HPDE6-E6E7 (cell line): ENCODE measurements around the gene FIBCD1.

Source experiments
- DNase-seq: peaks from one replicate; pipeline ENCODE4 v3.0.0; 2011; ENCODE audit warnings: missing footprints; ENCODE audit errors: extremely low spot score

FIBCD1 gene

DNA sequence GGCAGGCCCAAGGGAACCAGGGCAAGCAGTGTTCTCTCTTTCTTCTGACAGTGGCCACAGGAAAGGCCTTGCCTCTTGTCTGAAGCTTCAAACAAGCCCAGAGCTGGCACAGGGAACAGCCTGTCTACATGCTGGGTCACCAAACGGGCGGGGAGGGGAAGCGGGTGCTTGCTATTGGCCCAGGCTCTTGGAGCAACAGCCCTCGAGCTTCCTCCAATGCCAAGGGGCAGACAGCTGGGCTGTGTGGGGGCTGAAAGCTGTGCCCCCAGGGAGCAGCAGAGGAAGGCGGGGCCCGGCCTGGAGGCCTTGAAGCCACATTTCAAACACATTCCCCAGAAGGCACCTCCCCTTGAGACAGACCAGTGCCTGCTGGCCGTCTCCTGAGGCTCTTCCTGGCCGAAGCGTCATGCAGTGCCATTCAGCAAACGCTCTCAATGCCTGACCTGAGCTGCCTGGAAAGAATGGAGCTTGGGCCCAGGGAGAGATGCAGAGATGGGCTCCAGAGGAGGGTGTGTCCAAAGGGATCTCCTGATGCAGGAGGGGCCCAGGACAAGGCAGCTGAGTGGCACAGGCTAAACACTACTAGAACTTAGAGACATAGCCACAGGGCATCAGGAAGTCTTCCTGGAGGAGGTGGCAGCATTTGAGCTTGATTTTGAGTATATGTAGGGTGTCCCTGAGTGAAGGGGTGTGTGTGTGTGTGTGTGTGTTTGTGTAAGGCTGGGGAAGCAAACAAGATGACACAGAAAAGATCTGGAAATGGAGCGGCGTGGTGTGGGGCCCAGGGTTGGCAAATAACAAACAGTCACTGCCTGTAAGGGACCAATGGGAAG is 2.5 kb downstream of the FIBCD1 start:
- peak; percentile 41 for DNase-seq

DNA sequence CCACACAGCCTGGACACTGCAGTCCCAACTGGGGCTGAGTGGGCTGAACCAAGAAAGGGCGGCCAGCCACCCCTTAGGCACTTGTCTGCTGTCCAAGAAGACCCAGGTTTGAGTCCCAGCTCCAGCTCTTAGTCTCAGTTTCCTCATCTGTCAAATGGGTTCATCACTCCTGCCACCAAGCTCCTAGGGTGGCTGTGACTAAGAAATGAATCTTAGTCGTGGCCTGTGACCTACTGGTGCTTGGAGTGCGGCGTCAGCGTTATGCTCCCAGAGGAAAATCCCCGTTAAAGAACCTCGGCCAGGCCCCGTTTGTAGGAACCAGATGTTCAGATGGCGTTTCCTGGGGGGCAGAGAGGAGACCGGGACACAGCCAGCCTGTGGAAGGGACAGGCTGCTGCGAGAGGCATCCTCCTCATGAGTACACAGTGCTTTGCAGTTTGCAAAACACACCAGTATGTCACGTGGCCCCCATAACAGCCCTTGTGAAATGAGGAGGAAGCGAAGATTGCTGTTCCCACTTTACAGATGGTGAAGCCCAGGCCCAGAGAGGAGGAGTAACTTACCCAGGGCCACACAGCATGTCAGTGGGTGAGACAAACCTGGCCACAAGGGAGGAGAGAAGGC is 3.3 kb downstream of the FIBCD1 start:
- no peak for DNase-seq

DNA sequence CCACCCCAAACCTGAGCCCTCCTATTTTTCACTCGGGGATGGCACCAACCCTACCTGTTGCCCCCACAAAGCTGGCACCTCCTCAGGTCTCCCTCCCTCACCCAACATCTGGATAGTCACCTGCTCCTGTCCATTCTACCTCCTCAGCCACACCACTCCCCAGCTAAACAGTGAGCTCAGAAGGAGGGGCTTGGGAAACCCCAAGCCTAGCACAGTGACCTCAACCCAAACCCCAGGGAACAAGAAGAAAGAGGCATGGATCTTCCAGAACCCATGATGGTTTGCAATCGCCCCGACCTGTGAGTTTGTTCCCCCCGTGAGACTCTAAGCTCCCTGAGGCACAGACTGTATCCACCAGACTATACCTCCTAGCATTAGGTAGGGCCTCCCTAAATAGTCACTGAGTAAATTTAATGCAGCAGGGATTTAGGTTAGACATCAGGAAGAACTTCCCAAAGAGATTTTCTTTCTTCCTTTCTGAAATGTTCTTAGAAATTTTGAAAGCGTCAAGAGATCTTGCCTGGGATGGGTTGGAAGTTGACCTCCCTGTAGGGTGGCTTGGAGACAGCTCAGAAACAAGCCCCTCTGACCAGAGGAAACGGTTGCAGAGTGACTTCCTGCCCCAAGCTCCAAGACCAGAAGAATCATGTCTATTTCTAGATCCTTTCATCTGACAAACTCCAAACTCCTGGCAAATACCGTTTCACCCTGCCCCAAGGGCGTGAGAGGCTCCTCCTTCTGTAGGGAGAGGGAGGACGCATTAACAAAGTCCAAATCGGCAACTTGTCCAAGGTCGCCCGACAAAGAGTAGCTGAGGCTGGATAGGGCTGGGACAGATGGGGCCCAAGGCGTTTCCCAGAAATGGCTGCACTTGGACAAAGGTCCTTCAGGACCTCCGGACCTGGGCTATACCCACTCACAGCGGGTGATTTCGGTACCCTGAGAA is 4.1 kb downstream of the FIBCD1 start:
- DNase-seq = no peak

DNA sequence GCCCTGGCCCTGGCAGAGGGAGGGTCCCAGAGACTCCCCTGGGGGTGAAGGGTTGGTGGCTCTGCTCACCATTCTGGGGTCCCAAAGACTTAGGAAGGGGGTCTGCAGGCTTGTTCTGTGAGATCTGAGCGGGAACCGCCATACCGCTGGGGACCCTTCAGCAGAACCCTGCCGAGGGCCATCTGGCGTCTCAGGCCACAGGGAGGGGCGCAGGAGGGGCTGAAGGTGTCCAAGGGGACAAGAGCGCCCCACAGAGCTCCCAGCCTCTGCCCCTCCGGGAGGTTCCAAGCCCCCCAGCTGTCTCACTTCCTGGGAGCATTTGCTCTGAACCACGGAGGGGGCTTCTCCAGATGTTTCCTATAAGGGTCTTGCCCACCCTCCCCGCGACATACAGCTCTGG is 4.8 kb downstream of the FIBCD1 start:
- no peak for DNase-seq

DNA sequence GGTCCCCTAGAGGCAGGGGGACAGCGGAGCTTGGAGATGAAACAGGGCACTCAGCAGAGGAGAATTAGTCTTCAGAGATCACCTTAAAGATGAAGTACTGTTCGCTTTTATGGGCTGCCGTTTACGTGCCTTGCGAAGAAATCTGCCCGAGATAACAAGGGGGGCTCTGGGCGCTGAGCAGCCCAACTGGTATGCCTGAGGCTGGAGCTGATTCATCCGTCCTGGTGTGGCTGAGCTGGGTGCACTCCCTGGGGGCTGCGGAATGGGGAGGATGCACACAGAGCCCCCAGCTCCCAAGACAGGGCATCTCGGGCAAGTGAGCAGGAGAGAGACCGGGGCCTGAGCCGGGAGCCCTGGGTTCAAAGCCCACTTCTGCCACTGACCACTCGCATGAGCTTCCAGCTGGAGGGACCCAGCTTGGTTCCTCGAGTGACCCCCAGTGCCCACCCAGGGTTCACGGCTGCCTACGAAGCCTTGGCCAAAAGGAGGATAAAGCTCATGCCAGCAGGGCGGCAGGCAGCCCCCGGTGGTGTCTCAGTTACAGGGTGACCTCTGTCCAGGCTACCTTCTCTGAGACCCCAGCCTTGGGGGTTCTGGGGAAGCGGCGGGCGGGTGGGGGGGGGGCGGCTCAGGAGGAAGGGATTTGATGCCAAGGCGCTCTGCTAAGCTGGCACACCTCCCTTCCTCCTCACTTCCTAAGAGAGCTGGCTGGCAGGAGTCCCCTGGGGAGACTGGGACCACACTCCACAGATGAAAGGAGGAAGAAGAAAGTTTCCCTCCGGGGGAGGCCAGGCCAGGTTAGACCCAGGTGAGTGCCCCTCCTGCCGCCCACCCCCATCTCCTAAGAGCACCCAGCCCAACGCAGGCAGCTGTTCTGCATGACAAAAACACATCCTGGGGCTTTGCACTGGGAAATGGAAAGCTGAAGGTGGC is 5.7 kb downstream of the FIBCD1 start:
- peak; percentile 50 for DNase-seq

DNA sequence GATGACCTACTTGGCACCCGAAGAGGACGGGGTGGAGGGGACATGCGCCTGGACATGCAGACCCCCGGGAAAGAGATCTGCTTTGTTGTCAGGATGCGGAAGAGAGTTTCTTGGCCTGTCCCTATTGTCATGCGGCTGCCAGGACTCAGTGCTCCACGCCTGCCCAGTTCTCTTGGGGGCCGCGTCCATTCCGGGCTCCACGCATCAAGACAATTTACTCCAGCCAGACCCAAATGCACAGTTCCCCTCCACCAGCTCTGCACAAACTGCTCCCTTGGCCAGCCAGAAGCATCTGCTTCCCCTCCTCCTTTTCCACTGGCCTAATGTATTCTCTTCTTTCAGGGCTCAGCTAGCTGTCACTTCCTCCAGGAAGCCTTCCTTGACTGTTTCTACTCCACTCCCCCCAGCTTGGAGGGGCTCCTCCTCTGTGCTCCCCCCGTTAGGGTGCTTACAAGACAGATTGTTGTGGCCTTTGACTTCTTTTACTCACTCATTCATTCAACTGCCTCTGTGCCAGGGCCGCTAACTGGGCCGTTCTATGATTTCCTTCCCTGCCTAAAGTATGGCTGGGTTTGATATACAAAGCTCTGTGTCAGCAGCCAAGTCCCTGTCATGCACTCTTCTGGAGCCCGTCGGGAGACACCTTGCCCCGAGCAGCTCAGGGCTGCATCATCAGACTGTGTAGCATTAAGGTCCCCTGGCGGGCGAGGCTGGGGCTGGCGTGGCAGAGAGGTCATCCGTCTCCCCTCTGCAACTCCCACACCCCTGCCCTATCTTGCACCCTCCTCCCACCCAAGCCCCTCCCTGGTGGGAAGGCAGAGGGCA is 6.6 kb downstream of the FIBCD1 start:
- no peak for DNase-seq

DNA sequence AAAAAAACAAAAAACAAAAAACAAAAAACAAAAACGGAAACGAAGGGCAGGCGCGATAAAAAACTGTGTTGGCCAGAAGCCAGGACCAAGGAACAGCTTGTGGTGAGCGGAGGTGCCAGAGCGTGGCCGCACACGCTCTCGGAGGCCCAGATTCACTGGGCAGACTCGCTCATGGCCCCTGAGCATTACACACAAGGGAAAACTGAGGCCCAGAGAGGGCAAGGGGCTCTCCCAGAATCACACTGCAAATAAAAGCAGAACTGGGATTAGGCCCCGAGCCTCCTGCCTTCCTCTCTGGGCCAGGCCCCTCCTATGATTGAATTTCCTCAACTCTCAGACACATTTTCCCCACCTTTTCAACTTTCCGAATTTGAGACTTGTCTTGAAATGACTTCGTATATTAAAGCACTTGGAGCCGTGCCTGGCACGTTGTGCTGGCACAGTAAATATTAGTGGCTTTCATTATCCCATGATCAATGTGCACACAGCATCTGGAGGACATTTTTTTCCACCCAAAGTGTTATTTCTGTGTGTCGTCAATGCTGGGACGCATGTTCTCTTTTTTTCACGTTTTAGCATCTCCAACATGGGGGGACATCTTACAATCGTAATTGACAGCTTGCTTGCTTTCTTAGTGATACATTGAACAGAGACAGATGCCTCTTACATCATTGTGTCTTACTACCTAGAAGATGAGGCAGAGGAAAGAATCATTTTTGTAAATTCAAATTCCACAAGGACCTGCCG is 7.4 kb downstream of the FIBCD1 start:
- DNase-seq = no peak

DNA sequence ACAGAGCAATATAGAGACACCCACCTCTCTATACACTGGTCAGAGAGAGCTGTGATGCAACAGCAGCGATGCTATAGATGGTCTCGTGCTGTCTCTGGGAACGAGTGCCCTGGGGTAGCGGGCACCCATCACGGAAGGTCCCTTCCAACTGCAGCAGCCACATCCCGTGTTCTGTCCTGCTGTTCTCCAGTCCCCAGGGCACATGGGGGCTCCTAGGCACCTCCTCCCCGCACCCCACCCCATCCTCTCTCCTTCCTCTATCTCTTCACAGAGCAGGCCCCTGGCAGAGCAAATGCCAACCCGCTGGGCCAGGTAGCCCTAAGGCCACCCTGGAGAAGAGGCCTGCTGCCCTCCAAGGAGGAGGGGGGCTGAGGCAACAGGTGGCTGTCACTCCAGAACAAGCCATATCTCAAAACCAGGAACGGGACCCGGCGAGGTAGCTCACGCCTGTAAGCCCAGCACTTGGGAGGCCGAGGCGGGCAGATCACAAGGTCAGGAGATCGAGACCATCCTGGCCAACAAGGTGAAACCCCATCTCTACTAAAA is 8.2 kb downstream of the FIBCD1 start:
- DNase-seq = no peak

DNA sequence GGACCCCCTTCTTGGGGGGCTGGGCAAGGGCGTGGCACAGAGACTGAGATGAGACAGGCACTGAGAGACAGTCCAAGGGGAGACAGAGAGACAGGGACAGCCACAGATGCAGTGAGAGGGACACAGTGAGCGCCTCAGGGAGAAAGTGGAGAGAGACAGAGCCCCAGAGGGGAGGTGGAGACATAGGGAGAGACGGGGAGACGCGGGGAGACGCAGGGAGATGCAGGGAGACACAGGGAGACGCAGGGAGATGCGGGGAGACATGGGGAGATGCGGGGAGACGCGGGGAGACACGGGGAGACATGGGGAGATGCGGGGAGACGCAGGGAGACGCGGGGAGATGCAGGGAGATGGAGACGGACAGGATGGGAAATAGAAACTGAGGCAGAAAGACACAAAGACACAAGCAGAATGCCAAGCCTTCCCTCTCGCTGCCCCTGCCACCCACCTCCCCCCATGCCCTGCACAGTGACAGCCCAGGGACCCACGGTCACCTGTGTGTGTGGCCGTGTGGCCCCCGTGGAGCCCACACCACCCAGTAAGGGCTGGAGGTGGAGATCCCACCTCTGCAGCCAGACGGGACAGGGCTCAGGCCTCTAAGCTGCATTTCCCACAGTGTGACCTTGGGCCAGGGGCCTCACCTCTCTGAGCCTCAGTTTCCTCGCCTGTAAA is 8.8 kb downstream of the FIBCD1 start:
- no peak for DNase-seq

DNA sequence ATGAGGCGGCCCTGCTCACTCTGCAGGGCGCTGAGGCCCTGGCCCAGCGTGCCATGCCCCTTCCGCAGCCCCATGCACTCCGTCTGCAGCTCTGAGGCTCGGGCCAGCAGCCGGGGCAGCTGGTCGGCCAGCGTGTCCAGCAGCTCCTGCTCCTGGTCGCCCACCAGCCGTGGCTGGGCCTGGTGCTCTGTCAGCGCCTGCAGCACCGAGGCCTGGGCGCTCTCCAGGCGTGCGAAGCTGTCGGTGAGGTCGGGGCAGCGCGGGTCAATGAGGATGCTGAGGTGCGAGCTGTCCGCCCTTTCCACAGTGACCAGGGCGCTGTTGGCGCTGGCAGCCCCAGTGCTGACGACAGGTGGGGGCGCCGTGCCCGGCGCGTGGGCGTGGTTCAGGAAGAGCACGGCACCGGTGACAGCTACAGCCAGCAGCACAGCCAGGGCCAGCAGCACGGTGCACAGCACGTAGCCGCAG is 9.4 kb downstream of the FIBCD1 start:
- no peak for DNase-seq

DNA sequence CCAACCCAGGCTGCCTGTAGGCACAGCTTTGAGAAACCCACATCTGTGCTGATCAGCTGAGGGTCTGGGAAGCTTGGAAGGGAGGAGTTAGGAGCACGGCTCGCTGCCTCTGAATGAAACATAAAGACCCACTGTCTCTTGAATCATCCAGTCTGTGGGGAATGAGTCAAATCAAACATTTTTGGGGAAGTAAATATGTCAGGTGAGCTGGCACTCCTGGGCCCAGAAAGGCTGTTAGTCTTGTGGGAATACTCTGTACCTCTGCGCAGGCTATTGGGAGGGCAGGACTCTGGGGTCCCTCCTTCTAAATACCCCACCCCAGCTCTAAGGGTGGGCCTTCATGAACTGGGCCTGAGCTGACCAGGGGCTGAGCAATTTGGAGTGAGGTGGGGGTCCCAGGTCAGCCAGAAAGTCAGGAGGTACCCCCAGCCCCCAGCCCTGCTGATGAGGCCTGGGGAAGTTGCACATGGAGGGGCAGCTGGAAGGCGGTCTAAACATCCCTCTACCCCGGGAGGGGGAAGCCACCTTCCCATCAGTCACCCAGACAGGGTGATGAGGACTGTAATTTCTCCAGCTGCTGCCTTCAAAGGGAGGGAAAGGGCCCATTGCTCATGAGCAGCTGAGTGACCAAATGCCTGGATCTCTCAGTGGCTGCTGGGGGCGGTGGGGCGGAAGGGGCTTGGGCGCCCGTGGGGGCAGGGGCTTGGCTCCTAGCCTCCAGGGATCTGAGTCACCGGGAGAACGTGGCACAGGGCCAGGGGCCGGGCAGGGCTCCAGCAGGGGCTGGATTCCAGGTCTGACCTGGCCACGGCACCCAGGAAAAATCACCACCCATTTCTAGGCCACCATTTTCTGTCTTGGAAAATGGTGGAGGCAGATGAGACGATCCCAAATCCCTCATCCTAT is 10.8 kb downstream of the FIBCD1 start:
- peak; percentile 87 for DNase-seq

DNA sequence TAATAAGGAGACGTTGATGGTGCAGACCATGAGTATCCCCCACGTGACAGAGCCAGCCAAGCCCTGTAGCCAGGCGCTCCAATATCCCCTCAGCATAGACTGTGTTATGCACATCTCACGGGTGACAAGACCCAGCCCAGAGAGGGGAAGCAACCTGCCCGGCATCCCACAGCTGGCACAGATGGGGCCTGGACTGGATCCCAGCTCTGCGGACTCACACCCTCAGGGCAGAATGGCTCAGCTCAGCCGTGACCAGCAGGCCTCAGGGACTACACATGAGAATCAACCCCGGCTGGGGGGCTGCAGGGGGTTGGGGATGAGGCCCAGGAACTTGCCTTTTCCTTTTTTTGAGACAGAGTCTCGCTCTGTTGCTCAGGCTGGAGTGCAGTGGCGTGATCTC is 11.7 kb downstream of the FIBCD1 start:
- DNase-seq = no peak

DNA sequence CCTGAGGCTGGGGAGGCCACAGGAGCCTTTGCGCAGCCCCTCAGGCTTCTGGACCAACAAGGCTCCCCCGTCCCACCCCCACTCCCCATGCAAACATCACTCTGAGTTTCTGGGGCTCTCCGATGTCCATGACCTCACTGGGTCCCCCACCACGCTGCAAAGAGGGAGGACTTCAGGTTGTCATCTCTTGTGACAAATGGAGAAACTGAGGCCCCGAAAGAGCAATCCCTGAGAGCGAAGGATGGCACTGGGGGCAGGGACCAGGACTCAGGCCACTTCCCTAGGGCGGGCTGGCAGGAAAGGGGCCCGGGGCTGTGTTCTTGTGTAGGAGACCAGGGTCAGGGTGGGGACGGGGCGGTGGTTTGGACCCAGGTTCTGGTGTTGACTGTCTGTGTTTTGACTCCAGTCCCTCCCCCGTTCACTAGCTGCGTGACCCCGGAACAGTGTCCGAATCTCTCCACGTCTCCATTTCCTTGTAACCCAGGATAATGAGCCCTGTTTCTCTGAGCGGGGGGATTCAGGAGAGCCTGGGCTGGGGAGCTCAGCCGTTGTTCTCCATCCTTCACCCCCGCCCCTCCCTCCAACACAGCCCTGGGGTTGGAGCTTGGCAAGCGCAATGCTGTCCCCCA is 13.9 kb downstream of the FIBCD1 start:
- DNase-seq = no peak

DNA sequence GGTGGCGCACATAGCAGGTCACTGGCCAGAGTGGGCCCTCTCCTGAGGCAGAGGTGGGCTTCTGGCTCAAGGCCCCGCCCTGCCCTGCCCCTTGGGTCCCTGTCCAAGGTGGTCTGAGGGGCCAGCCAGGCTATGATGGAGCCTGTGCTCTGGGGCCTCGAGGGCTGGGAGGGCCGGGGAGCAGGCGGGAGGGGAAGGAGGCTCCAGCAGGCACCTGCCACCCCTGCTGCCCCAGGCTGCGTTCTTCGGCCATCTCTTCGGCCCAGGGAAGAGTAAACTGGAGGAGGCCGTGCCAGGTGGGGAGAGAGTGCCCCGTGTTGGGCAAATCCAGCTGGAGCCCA is 14.6 kb downstream of the FIBCD1 start:
- DNase-seq = no peak

DNA sequence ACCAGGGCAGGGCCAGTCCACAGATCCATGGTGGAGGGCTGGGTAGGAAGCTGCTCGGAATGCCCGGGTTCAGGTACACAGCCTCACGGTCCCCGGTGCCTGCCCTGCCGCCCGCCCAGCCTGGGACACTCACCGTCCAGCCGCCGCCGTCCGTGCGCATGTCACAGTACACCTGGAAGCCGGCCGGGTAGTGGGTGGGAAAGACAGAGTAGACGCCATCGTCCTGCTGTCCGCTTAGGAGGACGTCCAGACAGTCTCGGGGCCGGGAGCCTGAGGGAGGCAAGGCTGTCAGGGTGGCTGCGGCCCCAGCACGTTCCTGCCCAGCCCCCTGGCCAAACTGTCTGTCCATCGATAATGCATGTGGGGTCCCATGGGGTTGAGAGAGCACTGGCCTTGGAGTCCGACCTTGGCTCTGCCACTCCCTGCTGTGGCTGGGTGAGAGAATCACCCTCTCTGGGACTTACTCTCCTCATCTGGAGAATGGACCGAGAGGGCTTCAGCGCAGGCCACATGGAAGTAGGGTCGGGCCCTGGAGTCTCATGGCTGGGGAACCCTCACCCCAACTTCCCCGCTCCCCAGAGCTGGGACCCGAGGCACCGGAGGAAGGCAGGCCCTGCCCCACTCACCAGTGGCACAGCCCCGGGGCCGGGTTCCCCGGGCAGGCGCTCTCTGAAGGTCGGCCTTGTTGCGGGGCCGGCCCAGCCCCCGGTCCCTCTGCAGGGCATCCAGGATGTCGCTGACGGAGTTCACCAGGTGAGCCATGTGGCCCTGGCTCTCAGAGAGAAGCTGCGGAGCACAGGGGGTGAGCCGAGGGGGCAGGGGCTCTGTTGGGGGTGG is 15.2 kb downstream of the FIBCD1 start:
- no peak for DNase-seq

DNA sequence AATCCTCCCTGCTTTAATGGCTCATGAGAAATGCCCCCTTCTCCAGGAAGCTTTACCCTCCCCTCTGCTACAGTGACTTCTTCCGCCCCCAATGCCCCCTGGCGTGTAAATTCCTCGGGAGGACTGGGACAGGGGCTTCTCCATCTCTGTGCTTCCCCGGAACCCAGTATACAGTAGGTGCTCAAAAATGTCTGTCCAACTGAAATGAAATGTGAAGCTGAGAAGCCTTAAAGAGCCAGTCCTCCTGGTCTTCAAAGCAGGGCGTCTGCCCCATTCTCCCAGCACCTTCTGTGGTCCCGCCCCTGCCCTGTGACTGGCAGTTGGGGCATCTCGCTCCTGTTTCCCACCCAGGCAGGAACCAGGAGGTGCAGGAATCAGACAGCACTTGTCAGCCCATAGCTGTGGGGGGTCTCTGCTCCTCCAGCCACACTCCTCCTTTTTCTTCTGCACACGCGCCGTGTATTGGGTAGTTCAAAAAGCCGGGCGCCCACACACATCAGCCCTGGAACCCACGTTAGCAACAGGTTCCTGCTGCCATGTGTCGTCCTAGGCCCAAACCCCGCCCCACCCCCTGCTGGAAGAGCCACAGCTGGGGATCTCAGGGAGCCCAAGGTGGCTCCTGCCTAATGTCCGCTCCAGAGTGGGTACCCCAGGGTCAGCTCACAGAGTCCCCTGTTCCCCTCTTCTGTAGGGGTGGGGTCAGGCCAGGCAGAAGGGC is 16.0 kb downstream of the FIBCD1 start:
- DNase-seq = no peak
